Epidermal melanocyte (primary cell): ENCODE measurements around the gene ATAD3C.
"Not testable (repeated sequence)": the region's sequence is repeated elsewhere in the genome, so short reads cannot be mapped to it uniquely, and the experiment has no call there.

ENCODE experiments used
- DNase-seq: peaks from one replicate; pipeline ENCODE4 v3.0.0; 2011; ENCODE audit warnings: low spot score; ENCODE audit not compliant: insufficient read length

ATAD3C gene

DNA sequence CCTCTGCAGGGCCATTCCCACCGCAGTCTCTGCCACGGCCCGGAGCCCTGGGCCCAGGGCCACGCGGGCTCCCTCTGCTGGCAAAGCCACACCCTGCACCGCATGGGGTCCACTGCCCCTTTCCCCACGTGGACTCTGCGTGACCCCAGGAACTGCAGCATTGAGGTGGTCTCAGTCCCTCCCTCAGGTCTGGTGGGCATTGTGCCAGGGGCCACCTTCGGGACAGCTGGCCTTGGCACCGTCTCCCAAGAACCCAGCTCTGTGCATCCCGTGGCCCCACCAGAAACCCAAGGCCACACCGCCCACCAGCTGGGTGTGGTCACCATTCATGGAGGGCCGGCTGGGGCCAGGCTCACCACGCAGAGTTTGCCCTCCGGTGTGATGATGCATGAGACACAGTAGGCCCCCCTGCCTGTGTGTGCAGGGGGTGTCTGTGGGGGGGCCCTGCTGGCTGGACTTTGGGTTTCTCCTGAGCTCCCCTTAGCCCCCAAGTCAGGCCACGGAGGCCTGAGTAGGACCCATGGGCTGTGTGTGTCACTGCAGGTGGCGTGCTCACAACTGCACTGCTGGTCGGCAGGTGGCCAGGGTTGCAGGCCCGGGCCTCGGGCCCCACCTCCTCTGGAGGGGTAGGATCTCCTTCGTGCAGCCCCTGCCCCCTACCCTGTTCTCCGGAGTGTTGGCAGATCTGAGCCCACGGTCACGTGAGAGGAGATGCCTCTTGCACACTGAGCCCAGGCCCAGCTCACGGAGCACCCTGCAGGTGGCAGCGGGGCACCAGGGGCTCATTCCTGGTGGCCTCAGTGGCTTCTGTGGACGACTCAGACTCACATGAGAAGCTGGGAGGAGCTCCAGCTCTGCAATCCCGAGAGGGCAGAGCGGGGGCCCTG is 8.2 kb upstream of the ATAD3C start:
- peak; percentile 96 for DNase-seq

GRCh38 chr1:1442069-1442770 is 7.3 kb upstream of the ATAD3C start:
- no peak for DNase-seq

DNA sequence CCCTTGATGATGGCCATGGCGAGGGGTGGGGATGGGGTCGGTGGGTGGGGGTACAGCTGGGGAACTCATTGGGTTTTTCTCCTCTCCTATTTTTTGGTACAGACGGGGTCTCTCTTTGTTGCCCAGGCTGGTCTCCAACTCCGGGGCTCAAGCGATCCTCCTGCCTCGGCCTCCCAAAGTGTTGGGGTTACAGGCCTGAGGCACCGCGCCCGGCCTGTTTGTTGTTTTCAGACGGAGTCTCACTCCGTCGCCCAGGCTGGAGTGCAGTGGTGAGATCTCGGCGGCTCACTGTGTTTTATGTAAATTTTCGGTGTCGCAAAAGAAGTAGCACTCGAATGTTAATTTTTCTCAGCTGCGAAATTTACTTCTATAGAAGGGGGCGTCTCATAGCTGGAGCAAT is 2.9 kb upstream of the ATAD3C start:
- not testable (repeated sequence) for DNase-seq

GRCh38 chr1:1450616-1451015 is 1.1 kb downstream of the ATAD3C start:
- DNase-seq: not testable (repeated sequence)

DNA sequence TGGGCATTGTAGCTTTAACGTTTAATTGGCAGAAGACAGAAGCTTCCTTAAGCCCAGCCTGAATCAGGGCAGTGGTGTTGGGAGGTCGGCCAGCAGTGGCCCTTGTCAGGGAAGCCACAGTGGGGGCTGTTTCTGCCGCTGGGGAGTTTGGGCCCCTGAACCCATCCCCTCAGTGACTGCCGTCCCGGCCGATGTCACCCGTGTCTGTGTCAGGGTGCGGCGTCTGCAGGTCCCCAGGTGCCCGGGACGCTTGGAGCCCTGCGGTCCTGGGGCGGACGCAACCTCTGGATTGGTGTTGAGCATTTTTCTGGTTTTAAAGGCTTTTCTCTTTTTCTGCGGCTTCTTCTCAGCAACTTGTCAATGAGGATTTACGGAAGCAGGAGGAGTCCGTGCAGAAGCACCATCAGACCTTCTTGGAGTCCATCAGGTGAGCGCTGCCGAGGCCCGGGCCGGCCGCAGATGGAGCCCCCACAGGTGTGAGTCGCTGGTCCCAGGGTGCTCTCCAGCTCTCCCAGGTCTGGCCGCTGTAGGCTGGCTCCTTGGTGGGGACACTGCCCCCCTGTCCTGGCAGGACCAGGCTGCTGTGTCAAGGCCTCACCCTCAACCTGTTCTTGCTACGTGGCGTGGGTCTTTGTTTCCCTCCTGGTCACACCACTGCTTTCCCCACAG is 2.3 kb downstream of the ATAD3C start:
- no peak for DNase-seq

DNA sequence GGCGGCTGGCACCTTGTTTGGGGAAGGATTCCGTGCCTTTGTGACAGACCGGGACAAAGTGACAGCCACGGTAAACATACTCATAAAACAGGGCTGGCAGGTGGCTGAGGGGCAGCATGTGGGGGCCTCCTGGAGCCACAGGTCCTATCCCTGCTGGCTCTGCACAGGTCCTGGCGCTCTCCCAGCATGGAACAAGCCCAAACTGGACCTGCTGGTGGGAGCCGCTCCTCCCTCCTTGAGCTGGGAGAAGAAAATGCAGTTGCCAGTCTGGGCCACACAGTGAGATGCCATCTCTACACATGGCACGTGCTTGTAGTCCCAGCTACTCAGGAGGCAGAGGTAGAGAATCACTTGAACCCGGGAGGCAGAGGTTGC is 2.9 kb downstream of the ATAD3C start:
- DNase-seq: not testable (repeated sequence)

DNA sequence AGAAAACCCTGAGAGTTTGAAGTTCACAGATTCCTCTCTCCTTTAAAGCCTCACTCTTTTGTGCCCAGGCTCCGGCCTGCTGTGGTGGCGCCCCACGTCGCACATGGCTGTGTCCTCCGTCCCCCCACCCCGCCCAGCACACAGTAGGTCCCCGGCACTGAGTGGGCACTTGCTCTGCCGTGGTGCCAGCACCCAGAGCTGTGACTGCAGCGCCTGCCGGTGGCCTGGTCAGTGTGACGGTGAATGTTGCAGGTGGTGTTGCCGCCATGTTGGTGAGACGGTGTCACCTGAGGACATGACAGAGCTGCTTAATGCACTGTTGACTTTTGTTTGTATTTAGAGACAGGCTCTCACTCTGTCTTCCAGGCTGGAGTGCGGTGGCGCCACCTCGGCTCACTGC is 3.4 kb downstream of the ATAD3C start:
- no peak for DNase-seq

DNA sequence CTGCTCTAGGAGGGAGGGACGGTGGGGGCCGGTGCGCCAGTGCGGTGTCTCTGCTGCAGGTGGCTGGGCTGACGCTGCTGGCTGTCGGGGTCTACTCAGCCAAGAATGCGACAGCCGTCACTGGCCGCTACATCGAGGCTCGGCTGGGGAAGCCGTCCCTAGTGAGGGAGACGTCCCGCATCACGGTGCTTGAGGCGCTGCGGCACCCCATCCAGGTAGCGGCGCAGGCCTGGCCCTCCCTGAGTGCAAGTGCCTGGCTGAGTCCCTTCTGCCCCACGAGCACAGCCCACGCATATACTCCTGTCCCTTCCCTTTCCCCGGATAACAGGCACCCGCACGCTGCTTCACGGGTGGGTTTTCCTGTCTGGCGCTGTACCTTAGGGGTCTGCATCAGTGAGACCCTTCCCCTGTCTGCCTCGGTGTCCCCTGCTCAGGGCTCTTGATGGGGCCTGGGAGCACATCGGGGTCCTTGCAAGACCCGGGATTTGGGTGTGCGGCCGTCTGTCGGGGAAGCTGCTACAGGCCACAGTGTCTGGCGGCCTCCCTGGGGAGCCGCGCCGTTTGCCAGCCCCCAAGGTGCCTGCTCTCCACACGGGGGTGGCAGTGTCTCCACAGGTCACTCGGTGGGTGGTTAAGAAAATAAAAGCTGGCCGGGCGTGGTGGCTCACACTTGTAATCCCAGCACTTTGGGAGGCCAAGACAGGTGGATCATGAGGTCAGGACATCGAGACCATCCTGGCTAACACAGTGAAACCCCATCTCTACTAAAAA is 5.0 kb downstream of the ATAD3C start:
- DNase-seq: not testable (repeated sequence)

GRCh38 chr1:1455366-1455884 is 5.9 kb downstream of the ATAD3C start:
- DNase-seq: no peak

- not testable (repeated sequence) for DNase-seq
Measured at GRCh38 chr1:1455934-1456333, 6.4 kb downstream of the ATAD3C start.

DNA sequence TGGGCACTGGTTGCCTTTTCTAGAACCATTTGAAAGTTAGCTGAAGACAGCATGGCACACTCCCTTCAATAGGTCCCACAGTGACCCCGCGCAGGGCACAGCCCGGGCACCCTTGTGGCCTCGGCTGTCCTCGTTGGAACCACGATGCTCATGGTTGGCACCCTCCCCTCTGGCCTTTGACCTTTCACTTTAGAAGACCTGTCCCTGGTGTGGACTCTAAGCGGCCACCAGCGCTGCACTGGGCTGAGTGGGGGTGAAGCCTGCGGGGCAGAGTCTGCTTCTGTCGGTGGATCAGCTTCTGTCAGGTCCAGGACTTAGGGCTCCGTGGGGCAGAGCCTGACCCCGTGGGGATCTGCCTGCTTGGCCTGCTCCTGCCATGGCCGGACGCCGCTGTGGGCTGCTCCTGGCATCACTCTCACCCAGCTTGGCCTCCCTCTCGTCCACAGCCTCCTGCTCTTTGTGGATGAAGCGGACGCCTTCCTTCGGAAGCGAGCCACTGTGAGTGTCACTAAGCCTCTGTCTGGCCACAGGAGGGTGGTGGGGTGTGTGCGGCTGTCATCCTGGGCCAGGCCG is 7.3 kb downstream of the ATAD3C start:
- not testable (repeated sequence) for DNase-seq

GRCh38 chr1:1459156-1459555 is 9.7 kb downstream of the ATAD3C start:
- DNase-seq: not testable (repeated sequence)

DNA sequence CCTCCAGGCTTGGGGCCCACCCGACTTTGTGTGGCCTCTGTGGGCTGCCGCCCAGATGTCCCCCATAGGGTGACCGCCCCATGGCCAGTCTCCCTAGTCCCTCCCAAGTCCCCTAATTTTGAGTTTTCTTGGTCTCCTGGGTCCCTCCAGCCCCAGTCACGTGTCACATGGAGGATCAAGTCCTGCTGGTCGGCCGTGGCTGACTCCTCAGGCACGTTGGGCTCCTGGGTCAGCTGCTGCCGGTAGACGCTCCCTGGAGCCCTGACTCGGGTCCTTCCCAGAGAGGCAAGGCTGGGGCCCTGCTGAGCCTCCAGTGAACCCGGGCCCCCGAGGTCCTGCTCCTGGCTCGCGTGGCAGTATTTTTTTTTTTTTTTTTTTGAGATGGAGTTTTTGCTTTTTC is 10.2 kb downstream of the ATAD3C start:
- not testable (repeated sequence) for DNase-seq

- DNase-seq: no peak
Measured at GRCh38 chr1:1460540-1461130, 11.1 kb downstream of the ATAD3C start.

DNA sequence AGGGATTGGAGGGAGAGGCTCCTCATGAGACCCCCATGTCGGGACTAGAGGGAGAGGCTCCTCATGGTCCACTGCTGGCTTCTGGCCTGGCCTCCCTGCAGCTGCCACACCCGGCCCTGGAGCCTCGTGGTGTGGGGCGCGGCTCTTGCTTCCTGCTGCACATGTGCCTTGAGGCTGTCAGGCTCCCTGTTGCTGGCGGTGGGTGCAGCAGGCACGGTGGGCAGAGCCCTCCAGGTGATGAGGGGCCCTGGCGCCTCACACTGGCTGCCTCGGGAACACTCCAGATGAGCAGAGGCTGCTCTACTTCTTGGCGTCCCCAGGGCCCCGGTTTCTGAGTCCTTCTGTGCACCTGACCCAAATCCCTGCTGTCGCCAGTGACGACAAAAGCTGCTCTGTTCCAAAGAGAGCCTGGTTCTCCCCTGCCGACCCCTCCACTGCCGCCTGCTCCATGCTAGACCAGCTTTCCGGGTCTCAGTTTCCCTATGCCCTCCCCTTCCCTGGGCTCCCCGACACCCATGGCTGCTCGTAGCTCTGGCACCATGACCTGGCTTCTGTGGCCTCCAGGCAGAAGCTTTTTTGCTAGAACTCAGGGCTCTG is 12.3 kb downstream of the ATAD3C start:
- no peak for DNase-seq

GRCh38 chr1:1462318-1462966 is 13.0 kb downstream of the ATAD3C start:
- no peak for DNase-seq

- DNase-seq: no peak
Measured at GRCh38 chr1:1463312-1463711, 13.8 kb downstream of the ATAD3C start.

DNA sequence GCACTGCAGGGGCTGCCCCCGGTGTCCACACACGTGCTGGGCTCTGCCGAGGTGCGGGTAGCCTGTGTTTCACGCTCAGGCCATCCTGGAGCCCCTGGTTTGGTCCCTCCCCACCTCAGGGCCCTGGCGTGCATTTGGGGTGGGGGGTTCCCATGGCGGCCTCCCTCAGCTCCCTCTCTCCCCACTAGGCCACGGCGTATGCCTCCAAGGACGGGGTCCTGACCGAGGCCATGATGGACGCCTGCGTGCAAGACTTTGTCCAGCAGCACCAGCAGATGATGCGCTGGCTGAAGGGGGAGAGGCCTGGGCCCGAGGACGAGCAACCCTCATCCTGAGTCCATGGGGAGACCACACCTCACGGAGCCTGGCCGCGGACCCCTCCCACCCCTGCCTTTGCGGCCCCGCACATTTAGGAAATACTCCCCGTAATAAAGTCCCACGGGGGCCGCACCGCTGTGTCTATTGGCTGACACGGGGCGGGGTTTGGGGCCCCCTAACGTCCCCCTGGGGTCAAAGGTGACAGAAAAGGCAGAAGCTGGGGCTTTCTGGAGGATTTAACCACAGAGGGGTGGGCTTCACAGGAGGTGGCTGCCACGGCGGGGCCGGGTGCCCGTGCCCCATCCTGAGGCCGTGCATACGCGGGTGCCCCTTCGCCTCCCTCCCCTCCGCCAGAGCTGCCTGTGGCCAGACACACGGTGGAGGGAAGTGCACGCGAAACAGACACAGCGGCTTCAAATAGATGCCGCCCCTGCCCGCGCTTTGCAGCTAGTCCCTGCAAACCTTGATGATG is 18.9 kb downstream of the ATAD3C start:
- not testable (repeated sequence) for DNase-seq
